Panc1 (cell line): Measurements from ENCODE around the gene DTNBP1. TPM values are rescaled to one million over a fixed set of nuclear protein-coding genes. Genes with fewer than 3 reads are reported as not detected.

ENCODE experiments used
- ATAC-seq: fragments of 200-7000 bp; cut with Tn5 transposase; 2 replicates; pipeline ENCODE4 v1.9.1; 2020; ENCODE audit warnings: mild to moderate bottlenecking, moderate library complexity
- BruUV-seq: library from RNA; stranded (reverse); fragments of 400-500 nt; replicated peaks from 2 replicates; lab custom pipeline; 2021; lab: Mats Ljungman, UMichigan
- CTCF ChIA-PET: fragments of 300-600 bp; sonication (Branson Sonifier 250); formaldehyde crosslinking; loops from one replicate; lab custom pipeline; 2022; ENCODE audit warnings: antibody characterized with exemption; lab: Charles Lee
- POLR2A ChIA-PET: fragments of 300-600 bp; sonication (Branson Sonifier 250); formaldehyde crosslinking; loops from one replicate; lab custom pipeline; 2022; ENCODE audit warnings: antibody characterized with exemption; lab: Charles Lee
- DNase-seq: peaks from one replicate; pipeline ENCODE4 v3.0.0-alpha.2; 2010; ENCODE audit warnings: low read depth, low spot score
- H3K27ac ChIP-seq: 2 replicates; pipeline ENCODE4 v1.5.1; 2011; ENCODE audit warnings: mild to moderate bottlenecking, low read length, inconsistent platforms
- H3K27me3 ChIP-seq: fragments of 200-500 bp; sonication (Bioruptor generic); 2 replicates; pipeline ENCODE4 v1.6.0; 2014; ENCODE audit warnings: low read length, inconsistent platforms; ENCODE audit not compliant: control insufficient read depth, insufficient read depth
- H3K36me3 ChIP-seq: fragments of 200-500 bp; sonication (Bioruptor generic); 2 replicates; pipeline ENCODE4 v1.5.1; 2014; ENCODE audit warnings: inconsistent platforms, mild to moderate bottlenecking, low read length, moderate library complexity; ENCODE audit not compliant: control insufficient read depth, insufficient read depth
- H3K4me1 ChIP-seq: 2 replicates; pipeline ENCODE4 v1.5.1; 2011; ENCODE audit warnings: inconsistent platforms, mild to moderate bottlenecking, low read length, moderate library complexity; ENCODE audit not compliant: control insufficient read depth, insufficient read depth
- H3K4me3 ChIP-seq, 2 experiments: 2 replicates each; pipeline ENCODE4 v1.5.1; 2011 to 2012; ENCODE audit warnings: low read depth in 2 of 2, low read length in 2 of 2, mild to moderate bottlenecking in 2 of 2, inconsistent platforms in 1 of 2, moderate library complexity in 1 of 2
- H3K9me3 ChIP-seq: fragments of 200-500 bp; sonication (Bioruptor generic); 2 replicates; pipeline ENCODE4 v1.5.1; 2014; ENCODE audit warnings: low read depth, mild to moderate bottlenecking, inconsistent platforms, low read length, moderate library complexity; ENCODE audit not compliant: control insufficient read depth, insufficient read depth
- POLR2AphosphoS5 ChIP-seq: IDR thresholded peaks from 2 replicates; pipeline ENCODE4 v1.6.1; 2012; ENCODE audit warnings: mild to moderate bottlenecking, low read depth, low read length, moderate library complexity
- SIN3A ChIP-seq: IDR thresholded peaks from 2 replicates; pipeline ENCODE4 v1.6.1; 2012; ENCODE audit warnings: low read depth, mild to moderate bottlenecking, low read length, moderate library complexity, borderline replicate concordance; ENCODE audit not compliant: insufficient read depth
- TCF7L2 ChIP-seq: IDR thresholded peaks from 2 replicates; pipeline ENCODE4 v1.6.1; 2011; ENCODE audit warnings: mild to moderate bottlenecking, low read depth, low read length, inconsistent platforms
- in situ Hi-C: cut with HindIII; loops from 2 replicates; pipeline ENCODE4 v1.10.0; 2016; ENCODE audit warnings: low sequenced_read_pairs, low pct_unique_long_range_greater_than_20kb
- intact Hi-C: fragments of 100-400 bp; cut with micrococcal nuclease; formaldehyde crosslinking; loops from one replicate; pipeline ENCODE4 v1.10.0; 2022; ENCODE audit not compliant: unreplicated experiment
- total RNA-seq: library from RNA; stranded (reverse); gene quantifications from one replicate; pipeline ENCODE4 v1.2.1, GENCODE V29; 2021; ENCODE audit not compliant: unreplicated experiment
- TF ChIP-seq, protein P1 (sequence below), 2 experiments: IDR thresholded peaks; 2 replicates each; pipeline ENCODE4 v1.6.1; 2011 to 2012; ENCODE audit warnings: low read depth in 2 of 2, control low read depth in 1 of 2, low read length in 1 of 2, mild to moderate bottlenecking in 1 of 2, moderate library complexity in 1 of 2; ENCODE audit not compliant: insufficient read depth in 1 of 2
- TF ChIP-seq, protein P2 (sequence below): fragments of 450-650 bp; IDR thresholded peaks from 2 replicates; pipeline ENCODE4 v1.5.1; 2017; ENCODE audit warnings: mild to moderate bottlenecking

Gene DTNBP1
- total RNA-seq, 1 experiment from 2014 or later = 29.3 TPM

DNA sequence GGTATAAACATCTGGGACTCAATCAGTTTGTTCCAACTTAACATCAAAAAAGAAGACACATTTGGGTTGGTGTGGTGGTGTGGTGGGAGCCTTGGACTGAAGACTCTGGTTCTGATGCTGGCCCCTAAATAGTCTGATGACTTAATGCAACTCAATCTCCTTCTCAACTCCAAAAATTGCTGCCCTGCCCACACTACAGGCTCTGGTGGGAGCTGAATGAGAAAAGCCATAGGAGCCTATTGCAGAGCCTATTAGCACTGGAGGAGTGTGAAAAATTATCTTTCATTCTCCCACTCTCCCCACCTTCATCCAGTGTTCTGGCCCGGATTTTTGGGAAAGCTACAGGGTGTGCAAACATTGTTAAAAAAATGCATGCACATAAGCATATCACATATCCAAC lies 56.5 kb downstream of the DTNBP1 start:
- Histone ChIP-seq H3K27ac (no peak overlapping the region), H3K9me3 (no peaks in the 10 kb centered on the region), H3K4me3 (no peak overlapping the region), H3K4me1 (no peaks in the 10 kb centered on the region), H3K36me3 (no peaks in the 10 kb centered on the region), H3K27me3 (no peaks in the 10 kb centered on the region)
- intact Hi-C loops = no loop called here
- ATAC-seq = no peak
- DNase-seq = no peak
- BruUV-seq = no TSS peak
- POLR2A ChIA-PET = no interaction called here
- TF ChIP-seq, protein P1, sequence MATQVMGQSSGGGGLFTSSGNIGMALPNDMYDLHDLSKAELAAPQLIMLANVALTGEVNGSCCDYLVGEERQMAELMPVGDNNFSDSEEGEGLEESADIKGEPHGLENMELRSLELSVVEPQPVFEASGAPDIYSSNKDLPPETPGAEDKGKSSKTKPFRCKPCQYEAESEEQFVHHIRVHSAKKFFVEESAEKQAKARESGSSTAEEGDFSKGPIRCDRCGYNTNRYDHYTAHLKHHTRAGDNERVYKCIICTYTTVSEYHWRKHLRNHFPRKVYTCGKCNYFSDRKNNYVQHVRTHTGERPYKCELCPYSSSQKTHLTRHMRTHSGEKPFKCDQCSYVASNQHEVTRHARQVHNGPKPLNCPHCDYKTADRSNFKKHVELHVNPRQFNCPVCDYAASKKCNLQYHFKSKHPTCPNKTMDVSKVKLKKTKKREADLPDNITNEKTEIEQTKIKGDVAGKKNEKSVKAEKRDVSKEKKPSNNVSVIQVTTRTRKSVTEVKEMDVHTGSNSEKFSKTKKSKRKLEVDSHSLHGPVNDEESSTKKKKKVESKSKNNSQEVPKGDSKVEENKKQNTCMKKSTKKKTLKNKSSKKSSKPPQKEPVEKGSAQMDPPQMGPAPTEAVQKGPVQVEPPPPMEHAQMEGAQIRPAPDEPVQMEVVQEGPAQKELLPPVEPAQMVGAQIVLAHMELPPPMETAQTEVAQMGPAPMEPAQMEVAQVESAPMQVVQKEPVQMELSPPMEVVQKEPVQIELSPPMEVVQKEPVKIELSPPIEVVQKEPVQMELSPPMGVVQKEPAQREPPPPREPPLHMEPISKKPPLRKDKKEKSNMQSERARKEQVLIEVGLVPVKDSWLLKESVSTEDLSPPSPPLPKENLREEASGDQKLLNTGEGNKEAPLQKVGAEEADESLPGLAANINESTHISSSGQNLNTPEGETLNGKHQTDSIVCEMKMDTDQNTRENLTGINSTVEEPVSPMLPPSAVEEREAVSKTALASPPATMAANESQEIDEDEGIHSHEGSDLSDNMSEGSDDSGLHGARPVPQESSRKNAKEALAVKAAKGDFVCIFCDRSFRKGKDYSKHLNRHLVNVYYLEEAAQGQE (IDR thresholded peaks at IDR 0.05; ENCODE audit: insufficient read depth in 1 of 2, low read depth in 2 of 2, low read length in 1 of 2) = no peak
- TF ChIP-seq POLR2AphosphoS5 = no peak
- TF ChIP-seq SIN3A = no peak
- TF ChIP-seq, protein P2, sequence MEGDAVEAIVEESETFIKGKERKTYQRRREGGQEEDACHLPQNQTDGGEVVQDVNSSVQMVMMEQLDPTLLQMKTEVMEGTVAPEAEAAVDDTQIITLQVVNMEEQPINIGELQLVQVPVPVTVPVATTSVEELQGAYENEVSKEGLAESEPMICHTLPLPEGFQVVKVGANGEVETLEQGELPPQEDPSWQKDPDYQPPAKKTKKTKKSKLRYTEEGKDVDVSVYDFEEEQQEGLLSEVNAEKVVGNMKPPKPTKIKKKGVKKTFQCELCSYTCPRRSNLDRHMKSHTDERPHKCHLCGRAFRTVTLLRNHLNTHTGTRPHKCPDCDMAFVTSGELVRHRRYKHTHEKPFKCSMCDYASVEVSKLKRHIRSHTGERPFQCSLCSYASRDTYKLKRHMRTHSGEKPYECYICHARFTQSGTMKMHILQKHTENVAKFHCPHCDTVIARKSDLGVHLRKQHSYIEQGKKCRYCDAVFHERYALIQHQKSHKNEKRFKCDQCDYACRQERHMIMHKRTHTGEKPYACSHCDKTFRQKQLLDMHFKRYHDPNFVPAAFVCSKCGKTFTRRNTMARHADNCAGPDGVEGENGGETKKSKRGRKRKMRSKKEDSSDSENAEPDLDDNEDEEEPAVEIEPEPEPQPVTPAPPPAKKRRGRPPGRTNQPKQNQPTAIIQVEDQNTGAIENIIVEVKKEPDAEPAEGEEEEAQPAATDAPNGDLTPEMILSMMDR = no peak
- CTCF ChIA-PET = no interaction called here
- in situ Hi-C loops = no loop called here

DNA sequence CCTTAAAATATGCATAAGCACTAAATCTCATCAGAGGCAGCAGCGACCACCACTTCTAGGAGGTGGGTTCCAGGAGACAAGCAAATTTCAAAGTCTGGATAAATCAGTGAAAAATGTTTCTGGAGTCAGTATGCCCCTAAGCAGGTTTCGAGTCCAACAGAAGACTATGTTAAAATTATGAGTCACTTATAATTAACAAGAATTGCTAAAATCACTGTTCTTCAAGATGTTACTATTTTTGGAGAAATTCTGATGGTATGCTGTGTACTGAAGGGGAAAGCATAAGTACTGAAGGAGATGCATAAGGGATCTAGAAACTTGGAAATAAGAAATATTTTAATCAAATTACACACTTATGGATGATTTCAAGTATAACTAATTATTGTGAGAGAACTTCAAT lies 58.0 kb downstream of the DTNBP1 start:
- no peak for ATAC-seq
- H3K4me1 ChIP-seq = no peaks in the 10 kb centered on the region
- no peak for DNase-seq
- no TSS peak for BruUV-seq
- no peaks in the 10 kb centered on the region for H3K9me3 ChIP-seq
- H3K4me3 ChIP-seq = no peak overlapping the region
- H3K27ac ChIP-seq = no peak overlapping the region
- in situ Hi-C loops (no loop called here), intact Hi-C loops (no loop called here)
- no peaks in the 10 kb centered on the region for H3K27me3 ChIP-seq
- no peak for TF ChIP-seq POLR2AphosphoS5
- TF ChIP-seq, protein P2 = no peak
- TF ChIP-seq, protein P1 (IDR thresholded peaks at IDR 0.05; ENCODE audit: insufficient read depth in 1 of 2, low read depth in 2 of 2, low read length in 1 of 2) = no peak
- no peak for TF ChIP-seq SIN3A
- TF ChIP-seq TCF7L2 = no peak
- CTCF ChIA-PET = no interaction called here
- H3K36me3 ChIP-seq = no peaks in the 10 kb centered on the region
- POLR2A ChIA-PET = no interaction called here
